Measurements from ENCODE around the gene VAC14.

The VAC14 gene

DNA sequence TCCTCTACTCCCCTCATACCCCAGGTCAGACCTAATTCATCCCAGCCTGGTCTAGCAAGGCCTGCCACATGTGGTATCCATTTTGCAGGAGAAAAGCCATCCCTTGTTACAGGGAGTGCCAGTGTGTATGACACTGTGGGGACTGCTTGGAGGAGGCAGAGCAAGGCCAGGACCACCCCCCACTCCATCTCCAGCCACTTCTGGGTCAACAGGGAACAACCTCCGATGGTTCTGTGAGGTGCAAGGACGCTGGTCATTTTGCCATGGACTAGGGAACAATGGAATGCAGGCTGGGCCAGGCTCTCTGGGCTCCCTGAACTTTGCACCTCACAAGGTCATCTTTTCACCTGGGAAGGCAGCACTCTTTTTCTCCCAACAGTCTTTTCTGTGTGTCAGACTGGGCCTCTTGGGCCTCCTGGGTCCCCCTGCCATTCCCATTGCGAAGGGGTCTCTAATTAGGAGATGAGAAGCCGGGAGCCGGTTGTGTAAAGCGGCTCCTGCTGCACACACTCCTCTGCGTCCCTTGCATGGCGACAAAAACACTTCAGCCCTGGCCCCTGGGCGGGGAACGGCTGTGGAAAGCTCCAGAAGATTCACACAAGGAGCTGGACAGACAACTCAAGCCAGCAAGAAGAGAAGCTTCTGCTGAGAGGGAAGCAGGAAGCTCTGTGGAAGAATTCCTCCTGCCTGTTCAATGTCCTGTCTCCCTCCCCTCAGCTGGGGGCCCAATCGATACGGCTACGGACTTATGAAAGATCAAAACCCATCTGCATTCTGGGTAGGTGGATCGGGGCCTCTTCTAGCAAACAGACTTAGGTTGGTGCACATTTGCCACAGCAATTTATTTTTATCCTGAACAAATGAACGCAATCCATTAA is 76.6 kb downstream of the VAC14 start:
- no peak for DNase-seq (ENCODE audit: low spot score)
- TF ChIP-seq, protein P1, sequence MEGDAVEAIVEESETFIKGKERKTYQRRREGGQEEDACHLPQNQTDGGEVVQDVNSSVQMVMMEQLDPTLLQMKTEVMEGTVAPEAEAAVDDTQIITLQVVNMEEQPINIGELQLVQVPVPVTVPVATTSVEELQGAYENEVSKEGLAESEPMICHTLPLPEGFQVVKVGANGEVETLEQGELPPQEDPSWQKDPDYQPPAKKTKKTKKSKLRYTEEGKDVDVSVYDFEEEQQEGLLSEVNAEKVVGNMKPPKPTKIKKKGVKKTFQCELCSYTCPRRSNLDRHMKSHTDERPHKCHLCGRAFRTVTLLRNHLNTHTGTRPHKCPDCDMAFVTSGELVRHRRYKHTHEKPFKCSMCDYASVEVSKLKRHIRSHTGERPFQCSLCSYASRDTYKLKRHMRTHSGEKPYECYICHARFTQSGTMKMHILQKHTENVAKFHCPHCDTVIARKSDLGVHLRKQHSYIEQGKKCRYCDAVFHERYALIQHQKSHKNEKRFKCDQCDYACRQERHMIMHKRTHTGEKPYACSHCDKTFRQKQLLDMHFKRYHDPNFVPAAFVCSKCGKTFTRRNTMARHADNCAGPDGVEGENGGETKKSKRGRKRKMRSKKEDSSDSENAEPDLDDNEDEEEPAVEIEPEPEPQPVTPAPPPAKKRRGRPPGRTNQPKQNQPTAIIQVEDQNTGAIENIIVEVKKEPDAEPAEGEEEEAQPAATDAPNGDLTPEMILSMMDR (IDR thresholded peaks at IDR 0.05; ENCODE audit: extremely low read depth, insufficient read depth, missing control alignments) = no peak
- in situ Hi-C loops (cut with MboI; ENCODE audit: low pct_unique_long_range_greater_than_20kb, low sequenced_read_pairs, unreplicated experiment) = no loop called here

DNA sequence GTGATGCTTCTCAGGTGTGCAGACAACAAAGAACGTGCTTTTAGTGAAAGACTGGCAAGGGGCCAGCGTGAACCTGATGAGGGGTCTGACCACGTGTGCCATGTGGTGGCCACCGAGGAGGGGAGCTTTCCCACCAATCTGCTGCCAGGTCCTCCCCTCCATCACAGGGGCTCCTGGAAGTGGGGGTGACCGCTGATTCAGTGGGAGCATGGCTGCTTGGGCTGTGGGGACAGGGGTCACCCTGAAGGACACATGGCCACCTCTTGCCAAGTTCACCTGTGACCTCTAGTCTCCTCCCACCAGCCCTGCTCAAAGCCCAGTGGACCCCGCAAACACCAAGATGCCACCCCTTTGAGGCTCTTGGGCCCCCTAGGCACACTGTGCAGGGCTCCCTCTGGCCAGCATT is 77.2 kb downstream of the VAC14 start:
- TF ChIP-seq, protein P1 (IDR thresholded peaks at IDR 0.05; ENCODE audit: extremely low read depth, insufficient read depth, missing control alignments) = no peak
- in situ Hi-C loops (cut with MboI; ENCODE audit: low pct_unique_long_range_greater_than_20kb, low sequenced_read_pairs, unreplicated experiment) = no loop called here
- DNase-seq (ENCODE audit: low spot score) = no peak

DNA sequence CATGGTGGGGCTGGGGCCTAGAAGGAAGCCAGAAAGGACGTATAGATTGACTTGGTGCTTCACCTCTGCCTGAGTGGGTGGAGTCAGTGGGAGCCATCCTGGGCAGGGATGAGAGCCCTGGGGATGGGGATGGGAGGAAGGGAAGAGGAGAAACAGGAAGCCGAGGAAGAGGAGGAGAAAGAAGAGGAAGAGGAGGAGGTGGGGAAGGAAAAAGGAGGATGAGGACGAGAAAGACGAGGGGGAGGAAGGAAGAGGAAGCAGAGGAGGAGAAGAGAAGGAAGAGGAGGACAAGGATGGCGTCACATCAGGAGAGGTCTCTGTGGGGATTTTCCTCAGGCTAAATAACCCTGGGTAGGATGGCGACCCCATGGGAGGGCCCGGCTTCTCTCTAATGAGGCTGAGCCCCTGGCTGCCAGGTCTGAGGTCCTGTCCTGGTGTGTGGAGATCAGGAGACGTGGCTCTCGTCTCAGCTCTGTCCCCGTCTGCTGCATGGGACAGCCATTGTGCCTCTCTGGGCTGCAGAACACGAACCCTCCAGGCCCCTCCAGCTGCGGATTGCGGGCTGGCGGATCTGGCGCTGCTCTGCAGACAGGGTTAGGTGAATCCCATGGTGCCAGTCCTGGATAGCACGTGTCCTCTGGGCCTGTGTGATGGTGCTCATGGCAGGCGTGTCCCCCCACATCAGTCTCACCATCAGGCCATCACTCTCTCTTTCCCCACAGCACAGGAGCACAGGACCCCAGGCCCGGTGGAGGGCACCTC is 79.6 kb downstream of the VAC14 start:
- TF ChIP-seq, protein P1 (IDR thresholded peaks at IDR 0.05; ENCODE audit: extremely low read depth, insufficient read depth, missing control alignments) = no peak
- in situ Hi-C loops (cut with MboI; ENCODE audit: low pct_unique_long_range_greater_than_20kb, low sequenced_read_pairs, unreplicated experiment) = no loop called here
- no peak for DNase-seq (ENCODE audit: low spot score)

DNA sequence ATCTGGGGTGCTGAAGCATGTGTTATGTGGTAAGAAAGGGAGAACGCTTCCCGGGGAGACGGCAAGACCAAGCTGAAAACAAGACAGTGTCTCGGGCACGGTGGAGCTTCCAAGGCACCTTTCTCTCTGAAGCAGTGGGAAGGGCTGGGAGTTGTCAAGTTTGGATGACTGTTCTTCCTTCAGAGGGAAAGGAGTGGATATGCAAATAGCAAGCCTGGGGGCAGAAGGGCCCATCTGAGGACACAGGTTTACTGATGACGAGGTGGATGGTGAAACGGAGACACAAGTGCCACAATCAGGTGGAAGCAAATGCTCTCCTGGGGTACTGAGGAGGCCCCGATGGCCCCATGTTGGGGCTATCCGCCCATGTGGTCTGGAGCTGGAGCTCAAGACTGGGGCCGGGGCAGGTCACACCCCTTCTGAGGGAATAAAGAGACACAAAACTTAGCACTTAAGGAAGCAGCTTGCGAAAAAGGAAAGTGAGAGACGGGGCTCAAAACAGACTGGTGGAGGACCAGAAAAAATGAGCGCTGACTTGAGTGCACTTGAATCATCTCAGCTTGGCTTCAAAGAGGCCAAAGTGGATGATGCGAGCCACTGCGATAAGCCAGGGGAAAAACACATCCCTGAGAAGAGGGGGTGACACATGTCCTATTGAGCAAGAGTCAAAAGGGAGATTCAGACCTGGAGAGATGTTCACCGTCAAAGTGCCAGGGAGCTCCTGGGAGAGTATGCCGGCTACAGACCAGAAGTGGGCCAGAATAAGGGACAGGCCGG is 80.3 kb downstream of the VAC14 start:
- TF ChIP-seq, protein P1 (IDR thresholded peaks at IDR 0.05; ENCODE audit: extremely low read depth, insufficient read depth, missing control alignments) = no peak
- DNase-seq (ENCODE audit: low spot score) = no peak
- in situ Hi-C loops (cut with MboI; ENCODE audit: low pct_unique_long_range_greater_than_20kb, low sequenced_read_pairs, unreplicated experiment) = no loop called here

DNA sequence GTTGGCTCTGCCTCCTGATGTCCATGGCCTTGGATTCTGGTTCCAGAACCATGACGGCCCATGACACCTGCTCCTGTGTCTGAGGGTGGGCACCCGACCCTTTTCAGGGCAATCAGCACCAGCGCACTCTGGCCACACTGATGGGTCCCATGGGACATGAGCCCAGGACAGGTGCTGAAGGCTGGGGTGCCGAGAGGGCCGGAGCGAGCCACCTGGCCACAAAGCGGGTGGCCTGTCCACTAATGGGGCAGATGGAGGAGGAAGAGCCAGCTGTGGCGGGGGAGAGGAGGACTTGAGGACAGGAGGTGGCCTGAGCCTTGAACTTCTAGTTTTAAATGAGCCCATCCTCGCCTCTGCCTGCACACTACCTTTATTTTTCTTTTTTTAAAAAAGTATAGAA is 83.9 kb downstream of the VAC14 start:
- in situ Hi-C loops (cut with MboI; ENCODE audit: low pct_unique_long_range_greater_than_20kb, low sequenced_read_pairs, unreplicated experiment) = no loop called here
- no peak for DNase-seq (ENCODE audit: low spot score)
- TF ChIP-seq, protein P1 (IDR thresholded peaks at IDR 0.05; ENCODE audit: extremely low read depth, insufficient read depth, missing control alignments) = no peak

DNA sequence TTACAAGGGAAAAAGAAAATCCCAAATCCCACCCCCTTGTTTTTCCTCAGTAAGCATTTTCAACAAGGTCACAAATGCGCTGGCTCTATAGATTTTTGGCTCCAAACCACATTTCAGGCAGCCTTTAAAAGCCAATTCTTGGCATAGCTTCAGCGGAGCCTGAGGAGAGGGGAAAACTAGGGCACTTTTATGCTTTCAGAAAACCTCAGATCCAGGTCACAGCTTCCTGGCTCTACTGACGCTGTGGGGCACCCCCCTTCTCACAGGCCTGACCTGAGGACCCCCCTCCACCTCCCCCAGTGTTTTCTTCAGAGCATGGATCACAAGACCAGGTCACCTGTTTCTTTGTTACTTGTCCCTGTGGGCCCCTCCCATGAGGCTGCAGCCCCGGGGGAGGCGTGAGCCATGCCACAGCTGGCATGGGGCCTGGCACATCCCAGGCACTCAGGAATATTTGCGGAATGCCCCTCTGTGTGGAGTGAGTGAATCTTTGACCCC is 85.0 kb downstream of the VAC14 start:
- TF ChIP-seq, protein P1 (IDR thresholded peaks at IDR 0.05; ENCODE audit: extremely low read depth, insufficient read depth, missing control alignments) = no peak
- DNase-seq (ENCODE audit: low spot score) = no peak
- in situ Hi-C loops (cut with MboI; ENCODE audit: low pct_unique_long_range_greater_than_20kb, low sequenced_read_pairs, unreplicated experiment) = no loop called here
